HL-60/S4 treated with phorbol 12-myristate 13-acetate at 8.2 ng/mL for 4 days and 3 days (cell line): Measurements from ENCODE around the gene LDLRAD2.
"Not testable (repeated sequence)": the region's sequence is repeated elsewhere in the genome, so short reads cannot be mapped to it uniquely, and the experiment has no call there.

ENCODE experiments used
- in situ Hi-C: fragments of 300-500 bp; cut with MboI; formaldehyde crosslinking; loops from 2 replicates; pipeline ENCODE4 v1.15.0; 2022; ENCODE audit warnings: low sequenced_read_pairs

The LDLRAD2 gene

DNA sequence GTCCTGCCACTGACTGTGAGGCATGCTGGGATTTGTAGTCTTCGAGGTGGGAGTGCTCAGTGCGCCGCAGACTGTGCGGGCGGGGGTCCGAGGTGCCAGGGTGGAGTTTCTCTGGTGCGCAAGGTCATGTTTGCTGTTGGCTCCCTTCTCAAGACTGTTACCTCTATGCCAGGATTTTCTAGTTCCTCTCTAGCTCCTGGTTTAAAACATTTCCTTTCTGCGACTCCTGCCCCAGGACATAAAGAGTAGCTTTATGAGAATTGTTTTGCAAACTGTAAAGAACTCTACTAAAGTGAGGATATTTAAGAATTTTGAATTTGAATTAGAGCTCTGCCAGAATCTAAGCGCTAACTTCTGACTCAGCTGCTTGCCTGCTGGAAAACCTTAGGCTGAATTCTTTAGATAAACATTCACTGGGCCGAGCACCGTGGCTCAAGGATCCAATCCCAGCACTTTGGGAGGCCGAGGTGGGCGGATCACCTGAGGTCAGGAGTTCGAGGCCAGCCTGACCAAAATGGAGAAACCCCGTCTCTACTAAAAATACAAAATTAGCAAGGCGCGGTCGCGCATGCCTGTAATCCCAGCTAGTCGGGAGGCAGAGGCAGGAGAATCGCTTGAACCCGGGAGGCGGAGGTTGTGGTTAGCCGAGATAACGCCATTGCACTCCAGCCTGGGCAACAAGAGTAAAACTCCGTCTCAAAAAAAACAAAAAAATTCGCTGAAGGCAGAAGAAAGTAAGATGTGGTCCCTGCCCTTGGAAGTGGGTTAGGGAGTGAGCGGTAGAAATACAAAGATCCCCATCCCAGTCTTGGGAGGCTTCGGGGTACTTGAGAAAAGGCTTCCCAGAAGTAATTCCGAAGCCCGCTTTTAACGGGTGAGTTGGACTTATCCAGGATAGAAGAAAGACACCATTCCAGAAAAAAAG lies 28.1 kb upstream of the LDLRAD2 start:
- in situ Hi-C loops: no loop called here

DNA sequence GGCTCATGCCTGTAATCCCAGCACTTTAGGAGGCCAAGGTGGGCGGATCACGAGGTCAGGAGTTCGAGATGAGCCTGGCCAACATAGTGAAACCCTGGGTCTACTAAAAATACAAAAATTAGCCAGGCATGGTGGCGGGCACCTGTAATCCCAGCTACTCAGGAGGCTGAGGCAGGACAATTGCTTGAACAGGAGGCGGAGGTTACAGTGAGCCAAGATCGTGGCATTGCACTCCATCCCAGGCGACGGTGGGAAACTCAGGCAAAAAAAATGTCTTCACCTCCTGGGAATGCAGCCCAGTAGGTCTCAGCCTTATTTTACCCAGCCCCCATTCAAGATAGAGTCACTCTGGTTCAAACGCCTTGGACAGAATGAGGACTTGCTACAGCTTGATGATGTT lies 26.3 kb upstream of the LDLRAD2 start:
- in situ Hi-C loops: not testable (repeated sequence)

DNA sequence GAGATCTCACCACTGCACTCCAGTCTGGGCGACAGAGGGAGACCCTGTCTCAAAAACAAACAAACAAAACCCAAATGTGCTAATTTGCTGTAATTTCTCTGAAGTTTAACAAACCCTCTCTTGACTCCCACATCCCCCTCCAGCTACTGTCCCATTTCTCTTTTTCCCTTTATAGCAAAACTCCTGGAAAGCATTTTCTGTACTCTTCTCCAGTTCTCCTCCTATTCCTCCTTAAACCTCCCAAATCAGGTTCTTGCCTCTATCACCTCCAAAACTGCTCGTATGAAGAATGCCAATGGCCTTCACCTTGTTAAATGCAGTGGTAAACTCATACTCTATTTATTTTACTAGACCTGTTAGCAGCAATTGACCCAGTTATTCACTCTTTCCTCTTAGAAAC lies 25.4 kb upstream of the LDLRAD2 start:
- in situ Hi-C loops: no loop called here

DNA sequence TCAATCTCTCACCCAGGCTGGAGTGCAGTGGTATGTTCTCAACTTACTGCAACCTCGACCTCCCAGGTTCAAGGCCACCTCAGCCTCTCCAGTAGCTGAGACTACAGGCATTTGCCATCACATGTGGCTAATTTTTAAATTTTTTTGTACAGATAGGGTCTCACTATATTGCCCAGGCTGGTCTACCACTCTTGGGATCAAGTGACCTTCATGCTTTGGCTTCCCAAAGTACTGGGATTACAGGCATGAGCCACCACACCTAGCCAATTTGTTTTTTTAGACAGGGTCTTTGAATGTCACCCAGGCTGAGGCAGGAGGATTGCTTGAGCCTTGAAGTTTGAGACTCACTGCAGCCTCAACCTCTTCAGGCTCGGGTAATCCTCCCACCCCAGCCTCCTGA lies 19.0 kb upstream of the LDLRAD2 start:
- in situ Hi-C loops: no loop called here

DNA sequence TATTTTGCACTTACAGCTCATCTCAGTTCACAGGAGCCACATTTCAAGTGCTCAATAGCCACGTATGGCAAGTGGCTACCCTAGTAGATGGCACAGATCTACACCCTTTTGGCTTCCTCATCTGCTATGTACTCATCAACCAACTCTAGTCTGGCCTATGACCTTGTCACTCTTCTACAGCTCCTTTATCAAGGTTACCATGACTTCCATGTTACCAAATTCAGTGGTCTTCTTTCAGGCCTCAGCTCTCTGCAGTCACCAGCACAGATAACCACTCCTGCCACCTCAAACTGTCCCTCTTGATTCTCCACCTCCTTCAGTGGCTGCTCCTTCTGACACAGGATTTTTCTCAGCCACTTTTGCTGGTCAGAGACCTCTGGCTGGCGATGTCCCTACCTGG lies 17.4 kb upstream of the LDLRAD2 start:
- in situ Hi-C loops: no loop called here

DNA sequence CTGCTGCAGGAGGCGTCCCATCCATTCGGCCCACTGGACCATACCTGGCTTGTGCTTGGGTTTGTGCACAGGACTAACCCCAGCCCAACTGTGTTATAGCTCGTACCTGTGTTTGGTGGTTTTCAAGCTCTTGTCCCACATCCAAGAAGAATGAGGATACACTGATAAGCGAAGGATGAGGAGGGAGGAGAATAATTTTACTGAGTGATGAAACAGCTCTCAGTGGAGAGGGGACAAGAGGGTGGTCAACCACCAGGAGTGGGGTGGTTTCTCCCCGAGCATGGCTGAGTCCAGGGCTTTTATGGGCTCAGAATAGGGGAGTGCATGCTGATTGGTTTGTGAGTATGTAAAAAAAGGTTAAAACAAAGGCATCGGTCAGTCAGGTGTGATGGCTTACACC lies 17.0 kb upstream of the LDLRAD2 start:
- in situ Hi-C loops: no loop called here

DNA sequence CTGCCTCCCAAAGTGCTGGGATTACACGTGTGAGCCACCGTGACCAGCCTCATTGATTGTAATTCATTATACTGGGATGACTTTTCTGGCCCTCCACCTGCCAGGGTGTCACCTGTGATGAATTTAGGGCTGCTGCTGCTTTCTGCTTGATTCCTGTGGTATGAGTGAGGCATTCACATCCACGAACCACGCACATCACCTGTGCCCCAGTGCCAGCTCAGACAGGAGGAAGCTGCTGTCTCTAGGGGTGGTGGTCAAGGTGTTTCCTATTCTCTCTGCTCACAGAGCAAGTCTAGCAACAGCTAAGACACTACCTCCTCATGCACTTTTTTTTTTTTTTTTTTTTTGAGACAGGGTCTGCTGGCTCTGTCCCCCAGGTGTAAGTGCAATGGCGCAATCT lies 12.3 kb upstream of the LDLRAD2 start:
- in situ Hi-C loops: no loop called here

DNA sequence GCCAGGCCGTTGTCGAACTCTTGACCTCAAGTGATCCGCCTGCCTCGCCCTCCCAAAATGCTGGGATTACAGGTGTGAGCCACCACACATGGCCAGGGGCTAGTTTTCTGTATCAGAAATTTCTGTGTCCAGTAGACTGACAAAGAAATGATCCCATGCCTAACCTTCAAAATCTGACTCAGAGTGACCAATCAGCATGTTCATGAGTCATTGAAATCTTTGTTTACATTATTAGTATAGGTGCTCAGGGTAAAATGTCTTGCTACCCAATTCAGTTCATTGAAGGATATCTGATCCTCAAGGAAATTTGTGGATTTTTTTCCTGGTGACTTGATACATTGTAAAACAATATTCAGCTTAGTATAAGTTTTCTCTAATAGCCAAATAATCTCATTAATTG lies 11.0 kb upstream of the LDLRAD2 start:
- in situ Hi-C loops: no loop called here

DNA sequence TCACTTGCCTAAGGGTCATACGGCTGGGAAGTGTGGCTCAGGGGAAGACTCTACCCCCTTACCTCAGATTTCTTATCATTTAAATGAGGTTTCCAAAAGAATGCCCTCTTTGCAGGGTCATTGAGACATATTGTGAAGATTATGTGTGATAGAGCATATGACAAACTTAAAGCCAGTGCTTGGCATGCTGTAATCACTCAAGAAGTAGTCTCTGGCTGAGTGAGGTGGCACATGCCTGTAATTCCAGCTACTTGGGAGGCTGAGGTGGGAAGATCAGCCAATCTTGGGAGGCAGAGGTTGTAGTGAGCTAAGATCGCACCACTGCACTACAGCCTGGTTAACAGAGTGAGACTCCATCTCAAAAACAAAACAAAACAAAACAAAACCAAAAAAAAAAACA lies 7.5 kb upstream of the LDLRAD2 start:
- in situ Hi-C loops: no loop called here

DNA sequence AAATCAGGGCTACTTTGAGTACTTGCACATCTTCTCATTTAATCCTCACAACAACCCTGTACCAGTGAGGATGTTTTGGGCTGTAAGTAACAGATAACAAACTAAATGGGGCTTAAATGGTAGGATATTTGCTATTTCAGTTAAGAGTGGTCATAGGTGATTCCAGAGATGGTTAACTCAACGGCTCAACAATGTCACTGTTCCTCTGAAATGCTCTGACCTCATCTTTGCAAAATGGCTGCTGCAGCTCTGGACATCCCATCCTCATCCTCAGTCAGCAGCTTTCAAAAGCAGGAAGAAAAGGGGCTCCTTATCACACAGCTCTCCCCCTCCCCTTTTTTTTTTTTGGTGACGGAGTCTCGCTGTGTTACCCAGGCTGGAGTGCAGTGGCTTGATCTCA lies 1.5 kb downstream of the LDLRAD2 start:
- in situ Hi-C loops: no loop called here

DNA sequence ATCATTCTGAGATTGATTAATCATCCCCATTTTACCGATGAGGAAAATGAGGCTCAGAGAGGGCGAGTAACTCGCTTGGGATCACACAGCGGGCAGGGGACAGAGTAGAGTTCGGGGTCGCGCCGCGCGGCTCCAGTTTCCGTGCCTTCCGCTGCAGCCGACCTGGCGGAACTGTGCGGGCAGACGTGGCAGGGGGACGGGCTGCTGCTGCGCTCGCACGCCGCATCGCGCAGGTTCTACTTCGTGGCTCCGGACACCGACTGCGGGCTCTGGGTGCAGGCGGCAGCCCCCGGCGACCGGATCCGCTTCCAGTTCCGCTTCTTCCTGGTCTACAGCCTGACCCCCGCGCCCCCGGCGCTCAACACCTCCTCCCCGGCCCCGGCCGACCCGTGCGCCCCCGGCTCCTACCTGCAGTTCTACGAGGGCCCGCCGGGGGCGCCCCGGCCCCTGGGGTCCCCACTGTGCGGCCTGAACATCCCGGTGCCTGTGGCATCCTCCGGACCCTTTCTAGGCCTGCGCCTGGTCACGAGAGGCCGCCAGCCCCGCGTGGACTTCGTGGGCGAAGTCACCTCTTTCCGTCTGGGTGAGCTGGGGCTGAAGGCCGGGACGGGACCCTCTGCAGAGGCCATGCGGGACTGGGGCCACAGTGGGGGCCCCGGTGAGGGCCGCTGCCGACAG lies 2.3 kb downstream of the LDLRAD2 start:
- in situ Hi-C loops: no loop called here

DNA sequence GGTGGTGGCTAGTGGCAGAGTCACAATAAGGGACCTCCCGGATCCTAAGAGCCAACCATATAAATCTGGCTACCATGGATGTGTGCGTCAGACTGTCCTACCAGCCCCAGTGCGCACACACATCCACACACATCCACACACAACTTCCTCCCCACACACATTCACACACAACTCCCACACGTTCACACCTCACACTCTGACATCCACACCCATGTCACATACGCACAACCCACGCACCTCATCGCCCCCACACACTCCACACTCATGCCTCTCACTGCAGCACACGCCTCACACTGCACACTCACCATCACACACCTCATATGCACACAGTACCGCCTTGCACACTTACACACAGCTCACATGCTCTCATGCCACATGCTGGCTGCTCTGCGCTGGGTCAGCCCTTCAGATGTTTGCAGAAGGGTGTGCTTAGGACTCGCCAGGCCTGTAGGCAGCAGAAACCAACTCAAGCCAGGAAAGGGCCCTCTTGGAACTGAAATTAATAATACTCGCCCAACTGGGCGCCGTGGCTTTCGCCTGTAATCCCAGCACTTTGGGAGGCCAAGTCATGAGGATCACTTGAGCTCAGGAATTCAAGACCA lies 3.0 kb downstream of the LDLRAD2 start:
- in situ Hi-C loops: no loop called here

DNA sequence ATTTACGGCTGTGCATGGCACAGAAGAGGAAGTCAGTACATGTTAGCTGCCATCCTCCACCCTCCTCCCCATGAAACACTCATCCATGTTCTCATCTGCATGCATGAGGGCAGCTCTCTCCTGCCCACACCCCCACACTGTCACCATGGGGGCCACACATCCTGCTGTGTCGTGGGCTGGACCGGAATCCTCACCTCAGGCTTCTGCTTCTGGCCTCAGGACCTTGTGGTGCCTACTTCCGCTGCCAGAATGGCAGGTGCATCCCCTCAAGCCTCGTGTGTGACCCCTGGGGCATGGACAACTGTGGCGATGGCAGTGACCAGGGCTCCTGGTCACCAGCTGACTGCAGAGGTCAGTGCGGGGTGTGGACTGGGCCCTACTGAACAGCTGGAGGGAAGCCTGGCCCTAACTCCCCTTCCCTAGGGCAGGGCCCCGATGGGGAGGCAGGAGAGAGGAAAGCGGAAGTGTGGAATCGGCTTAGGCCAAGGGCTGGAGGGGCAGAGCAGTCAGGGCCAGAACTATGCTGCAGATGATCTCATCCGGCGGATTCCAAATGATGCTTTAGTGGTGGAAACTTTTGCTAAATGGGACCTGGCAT lies 3.8 kb downstream of the LDLRAD2 start:
- in situ Hi-C loops: no loop called here

DNA sequence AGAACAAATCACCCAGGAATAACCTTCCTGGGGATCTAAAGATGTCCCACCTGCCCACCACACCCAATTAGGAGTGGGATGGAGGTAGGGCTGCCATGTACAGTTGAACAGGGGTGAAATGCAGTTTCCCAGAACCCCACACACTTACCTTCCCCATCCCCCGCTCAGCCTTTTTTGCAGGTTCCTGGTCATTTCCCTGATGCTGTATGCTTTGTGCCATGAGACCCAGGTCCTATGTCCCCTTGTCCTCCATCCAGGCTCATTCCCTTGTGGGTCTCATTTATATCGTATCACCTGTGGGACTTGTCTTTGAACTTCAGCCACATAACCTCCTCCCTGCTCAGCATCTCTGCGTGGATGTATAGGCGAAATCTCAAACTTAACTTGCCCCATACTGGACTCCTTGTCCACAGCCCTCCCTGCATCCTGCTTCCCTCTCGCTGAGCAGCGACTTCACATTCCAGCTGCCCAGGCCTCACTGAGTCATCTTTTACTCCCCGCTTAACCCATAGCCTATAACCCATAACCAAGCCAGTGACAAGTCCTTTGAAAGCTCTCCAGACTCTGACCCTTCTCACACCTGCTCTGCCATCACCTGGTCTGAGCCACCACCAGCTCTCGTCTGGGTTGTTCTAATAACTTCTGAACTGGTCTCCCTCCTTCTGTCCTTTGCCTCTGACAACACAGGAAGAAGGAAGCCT lies 4.7 kb downstream of the LDLRAD2 start:
- in situ Hi-C loops: no loop called here

DNA sequence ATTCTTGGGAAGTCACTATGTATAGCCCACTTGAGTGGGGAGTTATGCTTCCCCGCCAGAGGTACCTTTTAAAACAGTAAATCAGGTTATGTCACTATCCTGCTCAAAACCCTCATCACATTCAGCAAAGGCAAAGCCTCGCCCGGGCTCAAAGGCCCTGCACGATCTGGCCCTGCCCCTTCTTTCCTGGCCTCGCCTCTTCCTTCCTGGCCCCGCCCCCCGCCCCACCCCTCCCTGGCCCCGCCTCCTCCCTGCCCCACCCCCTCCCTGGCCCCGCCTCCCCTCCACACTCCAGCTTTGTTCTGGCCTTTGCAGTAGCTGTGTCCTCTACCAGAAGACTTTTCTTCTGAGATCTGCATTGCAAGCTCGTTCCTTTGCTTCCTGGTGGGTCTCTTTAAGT lies 6.6 kb downstream of the LDLRAD2 start:
- in situ Hi-C loops: no loop called here

DNA sequence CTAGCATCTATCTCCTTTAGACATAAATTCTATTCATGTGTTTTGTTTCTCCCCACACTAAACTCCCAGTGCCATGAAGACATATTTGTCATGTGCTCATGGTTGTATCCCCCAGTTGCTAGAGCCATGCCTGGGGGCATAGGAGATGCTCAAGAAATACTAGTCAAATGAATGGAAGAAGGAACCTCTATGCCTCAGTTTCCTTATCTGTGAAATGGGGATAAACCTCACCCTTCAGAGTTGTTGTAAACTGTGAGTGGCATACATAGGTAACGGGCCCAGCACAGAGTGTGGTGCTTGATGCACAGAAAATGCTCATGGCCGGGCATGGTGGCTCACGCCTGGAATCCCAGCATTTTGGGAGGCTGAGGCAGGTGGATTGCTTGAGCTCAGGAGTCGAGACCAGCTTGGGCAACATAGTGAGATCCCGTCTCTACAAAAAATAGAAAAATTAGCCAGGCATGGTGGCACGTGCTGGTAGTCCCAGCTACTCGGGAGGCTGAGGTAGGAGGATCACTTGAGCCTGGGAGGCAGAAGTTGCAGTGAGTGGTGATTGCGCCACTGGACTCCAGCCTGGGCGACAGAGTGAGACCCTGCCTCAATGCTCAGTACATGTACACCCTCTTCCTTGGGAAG lies 8.7 kb downstream of the LDLRAD2 start:
- in situ Hi-C loops: no loop called here

DNA sequence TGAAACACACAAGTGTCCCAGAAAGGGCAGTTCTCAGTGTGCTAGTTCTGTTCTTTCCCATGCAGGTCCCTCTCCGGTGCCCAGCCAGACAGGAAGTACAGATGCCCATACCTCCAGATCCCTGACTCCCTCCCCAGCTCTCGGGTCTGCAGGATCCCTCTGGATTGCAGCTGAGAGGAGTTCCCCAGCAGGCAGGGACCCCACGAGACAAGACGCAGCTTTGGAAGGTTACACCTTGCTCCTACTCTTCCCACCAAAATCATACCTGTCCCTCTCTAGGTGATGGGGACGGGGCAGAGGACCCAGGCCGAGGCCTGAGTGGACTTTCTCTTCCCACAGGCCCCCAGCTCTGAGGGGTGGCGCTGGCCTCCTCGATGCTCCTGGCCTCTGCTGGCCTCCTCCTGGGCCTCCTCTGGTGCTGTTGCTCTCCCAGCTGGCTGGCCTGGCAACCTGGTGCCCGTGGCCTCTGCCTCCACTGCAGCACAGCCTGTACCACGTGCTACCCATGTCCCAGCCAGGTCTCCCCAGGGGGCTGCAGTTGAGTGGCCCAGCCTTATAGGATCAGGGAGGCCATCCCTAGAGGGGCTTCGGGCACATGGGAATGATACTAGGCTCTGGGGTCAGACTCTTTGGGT lies 9.4 kb downstream of the LDLRAD2 start:
- in situ Hi-C loops: no loop called here

DNA sequence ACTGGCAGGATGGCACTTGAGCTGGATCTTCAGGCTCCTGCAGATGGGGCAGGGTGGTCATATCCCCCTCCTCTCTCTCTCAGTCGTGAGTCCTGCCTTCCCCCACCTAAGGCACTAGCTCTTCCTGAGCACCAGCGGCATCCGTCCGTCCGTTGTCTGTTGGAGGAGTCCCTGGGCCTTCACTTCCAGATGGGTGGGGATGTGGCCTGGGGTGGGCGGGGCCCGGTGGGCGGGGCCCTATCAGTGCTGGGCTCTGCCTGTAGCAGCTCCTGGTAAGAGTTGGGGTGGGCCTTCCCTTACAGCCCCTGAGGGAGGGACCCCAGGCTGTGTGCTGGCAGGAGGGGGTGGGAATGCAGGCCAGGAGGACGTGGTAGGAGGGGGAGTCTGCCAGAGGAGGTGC lies 10.3 kb downstream of the LDLRAD2 start:
- in situ Hi-C loops: no loop called here

DNA sequence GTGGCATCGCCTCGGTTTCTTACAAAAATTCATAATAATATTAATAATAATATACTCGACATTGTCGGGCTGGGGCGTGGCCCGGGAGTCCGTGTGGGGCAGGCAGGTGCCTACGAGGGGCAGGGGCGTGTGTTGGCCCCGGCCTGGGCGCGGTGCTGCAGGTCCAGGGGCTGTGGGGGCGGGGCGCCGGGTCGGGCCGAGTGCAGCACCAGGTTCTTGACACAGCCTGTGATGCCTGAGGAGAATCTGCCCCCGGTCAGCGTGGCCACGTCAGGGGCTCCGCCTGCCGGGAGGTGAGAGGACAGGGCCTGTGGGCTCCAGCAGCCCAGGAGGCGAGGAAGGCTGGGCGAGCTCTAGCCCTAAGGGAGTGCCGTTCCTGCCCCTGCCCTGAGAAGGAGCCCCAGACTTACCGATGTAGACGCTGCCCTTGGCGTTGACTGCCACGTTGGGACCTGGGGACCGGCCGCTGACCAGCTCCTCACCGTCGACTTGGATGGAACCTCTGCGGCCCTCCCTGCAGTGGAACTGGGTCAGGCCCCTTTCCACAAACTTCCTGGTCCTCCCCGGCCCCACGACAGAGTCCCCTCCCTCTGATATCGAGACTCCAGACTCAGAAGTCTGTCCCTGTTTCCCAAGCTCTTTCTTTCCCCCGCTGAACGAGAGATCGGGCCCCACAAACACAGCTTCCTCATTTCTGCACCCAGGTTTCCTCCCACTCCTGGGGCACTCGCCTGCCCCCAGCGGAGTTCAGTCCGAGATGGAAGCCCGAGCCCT lies 11.3 kb downstream of the LDLRAD2 start:
- in situ Hi-C loops: no loop called here
